MM.1S (cell line): Measurements from ENCODE around the gene DEUP1.

Experiments used
- CTCF ChIP-seq: fragments of 300-600 bp; sonication (generic); IDR thresholded peaks from 2 replicates; pipeline ENCODE4 v1.5.1; 2016; ENCODE audit warnings: antibody characterized with exemption, low read length, mixed read lengths
- EZH2 ChIP-seq: fragments of 300-600 bp; sonication (generic); optimal IDR thresholded peaks from 2 replicates; pipeline ENCODE3; 2017; ENCODE audit warnings: low read depth, mild to moderate bottlenecking, antibody characterized with exemption, low read length, mixed read lengths
- EZH2phosphoT487 ChIP-seq: fragments of 300-600 bp; sonication (generic); IDR thresholded peaks from 2 replicates; pipeline ENCODE4 v1.6.1; 2018; ENCODE audit warnings: antibody characterized with exemption, low read length

GRCh38 chr11:93287434-93287833, 43.1 kb upstream of the DEUP1 start:
- TF ChIP-seq CTCF (no peak), EZH2phosphoT487 (no peak), EZH2 (no peak)
